Kidney tubule cell (primary cell): ENCODE measurements around the gene EHF.
A peak's percentile ranks its signal among the peaks of the same experiment; 100 is the strongest.
"Not testable (repeated sequence)": the region's sequence is repeated elsewhere in the genome, so short reads cannot be mapped to it uniquely, and the experiment has no call there.

ENCODE experiments used
- DNase-seq: peaks from one replicate; pipeline ENCODE4 v3.0.0-alpha.2; 2018; ENCODE audit warnings: low spot score

Gene EHF

GRCh38 chr11:34668583-34669053, 47.7 kb downstream of the EHF start:
- DNase-seq: no peak

- DNase-seq: no peak
Measured at GRCh38 chr11:34669458-34669857, 48.6 kb downstream of the EHF start.

GRCh38 chr11:34671117-34671516, 50.2 kb downstream of the EHF start:
- no peak for DNase-seq

- no peak for DNase-seq
Measured at GRCh38 chr11:34671946-34672345, 51.1 kb downstream of the EHF start.

- DNase-seq: no peak
Measured at GRCh38 chr11:34674038-34674437, 53.1 kb downstream of the EHF start.

DNA sequence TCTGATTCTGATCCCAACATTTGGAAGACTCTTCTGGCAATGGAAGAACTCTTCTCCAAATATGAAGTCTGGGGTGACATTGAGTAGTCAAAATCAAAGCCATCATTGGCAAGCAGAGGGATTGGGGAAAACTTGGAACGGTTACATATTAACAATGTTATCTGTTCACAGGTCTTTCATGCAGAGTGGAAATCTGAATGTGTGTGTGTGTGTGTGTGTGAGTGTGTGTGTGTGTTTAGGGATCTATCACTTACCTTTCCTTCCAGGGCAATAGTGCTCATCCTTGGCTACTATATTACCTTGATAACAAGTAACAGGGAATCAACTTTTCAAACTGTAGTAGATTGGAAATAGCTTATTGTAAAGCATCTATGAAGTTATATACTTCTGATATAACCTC, 55.3 kb downstream of the EHF start:
- DNase-seq: no peak

- no peak for DNase-seq
Measured at GRCh38 chr11:34679681-34680080, 58.8 kb downstream of the EHF start.

DNA sequence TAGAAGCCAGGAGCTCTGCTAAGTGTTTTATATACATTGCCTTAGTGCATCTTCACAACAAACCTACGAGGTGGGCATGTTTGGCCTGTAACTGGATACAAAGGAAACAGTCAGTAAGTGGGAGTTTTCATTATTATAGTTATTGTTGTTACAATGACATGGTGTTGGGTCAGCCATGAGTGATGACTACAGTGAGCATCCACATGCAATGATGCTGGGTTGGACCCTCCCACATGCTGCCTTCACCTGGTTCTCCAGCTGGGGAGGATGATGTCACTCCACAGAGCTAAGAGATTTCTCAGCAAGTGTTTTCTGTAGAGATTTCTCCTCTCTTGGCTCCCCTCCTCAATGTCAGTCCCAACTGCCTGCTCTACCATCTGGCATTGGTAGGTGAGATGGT, 59.3 kb downstream of the EHF start:
- DNase-seq: peak; percentile 87

GRCh38 chr11:34680918-34681586, 60.2 kb downstream of the EHF start:
- DNase-seq: peak; percentile 97

DNA sequence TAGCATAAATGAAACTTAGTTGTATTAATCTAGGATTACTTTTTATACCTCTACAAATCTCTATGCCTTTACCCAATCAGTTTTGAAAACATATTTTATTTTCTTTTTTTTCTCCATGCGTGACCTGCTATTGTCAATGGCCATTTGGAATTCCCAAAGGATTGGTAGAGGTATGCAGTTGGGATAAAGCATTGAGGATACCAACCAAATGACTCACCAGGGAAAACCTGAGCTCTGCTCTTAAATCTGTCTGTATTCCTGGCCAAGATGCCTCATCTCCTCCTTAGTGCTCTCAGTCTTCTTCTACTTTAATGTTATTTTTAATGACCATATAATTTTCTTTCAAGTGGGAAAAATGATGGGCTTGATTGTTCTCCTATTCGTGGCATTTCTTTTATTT, 61.9 kb downstream of the EHF start:
- DNase-seq: peak; percentile 93

DNA sequence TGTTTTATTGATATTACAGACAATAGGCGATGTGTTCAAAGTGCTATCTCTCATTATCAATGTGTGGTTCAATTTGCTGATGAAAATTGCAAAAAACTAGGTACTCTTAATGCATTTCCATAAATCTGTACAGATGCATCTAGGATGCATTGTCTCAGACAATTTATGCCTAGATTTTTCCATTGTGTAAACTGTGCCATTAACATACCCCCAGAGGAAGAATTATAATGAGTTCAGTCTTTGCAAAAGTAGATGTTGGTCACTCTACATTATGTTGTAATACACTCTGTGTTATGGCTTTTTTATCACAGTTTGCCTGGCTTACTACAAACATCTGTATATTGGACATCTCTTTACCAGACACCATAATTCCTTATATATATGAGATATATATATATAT, 62.5 kb downstream of the EHF start:
- DNase-seq: no peak

- no peak for DNase-seq
Measured at GRCh38 chr11:34685864-34686263, 65.0 kb downstream of the EHF start.

DNA sequence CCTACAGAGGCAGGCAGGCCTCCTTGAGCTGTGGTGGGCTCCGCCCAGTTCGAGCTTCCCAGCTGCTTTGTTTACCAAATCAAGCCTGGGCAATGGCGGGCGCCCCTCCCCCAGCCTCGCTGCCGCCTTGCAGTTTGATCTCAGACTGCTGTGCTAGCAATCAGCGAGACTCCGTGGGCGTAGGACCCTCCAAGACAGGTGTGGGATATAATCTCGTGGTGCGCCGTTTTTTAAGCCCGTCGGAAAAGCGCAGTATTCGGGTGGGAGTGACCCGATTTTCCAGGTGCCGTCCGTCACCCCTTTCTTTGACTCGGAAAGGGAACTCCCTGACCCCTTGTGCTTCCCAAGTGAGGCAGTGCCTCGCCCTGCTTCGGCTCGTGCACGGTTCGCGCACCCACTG, 71.4 kb downstream of the EHF start:
- DNase-seq: not testable (repeated sequence)

DNA sequence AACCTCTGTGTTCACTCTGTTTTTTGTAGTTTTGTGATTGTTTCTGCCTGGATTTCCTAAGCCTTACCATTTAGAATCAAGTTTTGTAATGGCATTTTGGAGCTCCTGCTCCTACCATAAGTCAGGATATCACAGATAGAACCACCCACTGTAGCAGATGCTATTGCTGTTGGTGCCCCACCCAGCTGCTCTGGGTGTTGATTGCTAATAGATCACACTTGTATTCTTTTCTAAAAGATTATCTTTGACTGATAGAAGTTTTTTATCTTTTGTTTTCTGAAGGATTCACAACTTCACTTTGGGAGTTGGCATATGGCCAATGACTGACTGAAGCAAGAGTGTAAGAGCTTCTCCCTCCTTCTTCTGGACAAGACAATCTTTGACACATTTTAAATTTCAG, 76.0 kb downstream of the EHF start:
- DNase-seq: no peak

DNA sequence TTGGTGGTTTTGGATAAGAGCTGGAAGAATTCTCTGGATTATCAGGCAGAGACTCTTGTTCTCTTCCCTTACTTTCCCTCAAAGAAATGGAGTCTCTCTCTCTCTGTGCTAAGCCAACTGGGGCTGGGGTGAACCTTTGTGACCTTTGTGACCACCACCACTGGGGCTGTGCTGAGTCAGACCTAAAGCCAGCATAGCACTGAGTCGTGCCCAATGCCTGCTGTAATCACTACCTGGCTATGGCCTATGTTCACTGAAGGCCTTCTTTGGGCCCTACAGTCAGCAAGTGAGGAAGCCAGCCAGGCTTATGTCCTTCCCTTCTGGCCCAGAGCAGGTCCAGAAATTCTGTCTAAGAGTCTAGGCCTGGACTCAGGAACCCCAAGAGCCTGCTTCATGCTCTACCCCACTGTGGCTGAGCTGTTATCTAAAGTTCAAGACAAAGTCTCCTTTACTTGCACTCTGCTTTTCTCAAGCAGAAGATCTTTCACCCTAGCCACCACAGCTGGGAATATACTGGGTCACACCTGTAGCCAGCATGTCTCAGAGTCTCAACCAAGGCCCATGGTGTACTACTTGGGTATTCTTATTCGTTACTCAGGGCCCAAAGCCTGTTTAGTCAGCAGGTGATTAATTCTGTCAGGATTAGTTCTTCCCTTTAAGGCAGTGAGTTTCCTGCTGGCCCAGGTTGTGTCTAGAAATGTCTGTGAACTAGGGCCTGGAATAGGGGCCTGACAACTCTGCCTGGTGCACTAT, 86.0 kb downstream of the EHF start:
- DNase-seq: peak; percentile 69

DNA sequence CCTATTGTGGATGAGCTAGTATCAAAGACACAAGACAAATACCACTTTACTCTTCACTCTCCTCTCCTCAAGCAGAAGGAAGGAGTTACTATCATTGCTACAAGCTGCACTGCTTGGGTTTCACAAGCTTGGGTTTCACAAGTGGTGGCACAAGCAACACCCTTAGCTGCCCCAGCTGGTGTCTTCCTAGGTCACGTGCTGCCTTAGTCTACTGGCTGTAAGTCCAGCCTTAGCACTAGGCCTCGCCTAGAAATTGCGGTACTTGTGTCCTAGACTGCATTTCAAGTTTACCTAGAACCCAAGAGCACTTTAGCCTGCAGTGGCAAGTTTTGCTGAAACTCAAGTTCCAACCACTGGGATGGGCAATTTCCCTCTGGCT, 86.6 kb downstream of the EHF start:
- DNase-seq: no peak
